Trophoblast cell (in vitro differentiated cells and primary cell): ENCODE measurements around the gene HDDC3.

ENCODE experiments used
- DNase-seq, 2 donors: peaks; one replicate each; pipeline ENCODE4 v3.0.0-alpha.2; 2016
- H2AFZ ChIP-seq: 2 replicates; pipeline ENCODE4 v1.6.1; 2013; ENCODE audit warnings: low read length, moderate library complexity, mild to moderate bottlenecking; ENCODE audit not compliant: insufficient read depth, poor library complexity
- H2AK5ac ChIP-seq: 2 replicates; pipeline ENCODE4 v1.6.1; 2013; ENCODE audit warnings: mild to moderate bottlenecking, low read length
- H2BK120ac ChIP-seq: 2 replicates; pipeline ENCODE4 v1.6.1; 2013; ENCODE audit warnings: low read length, mild to moderate bottlenecking, moderate library complexity; ENCODE audit not compliant: insufficient read depth, poor library complexity
- H2BK12ac ChIP-seq: 2 replicates; pipeline ENCODE4 v1.6.1; 2013; ENCODE audit warnings: mild to moderate bottlenecking, low read length, moderate library complexity
- H2BK5ac ChIP-seq: 2 replicates; pipeline ENCODE4 v1.6.1; 2013; ENCODE audit warnings: low read length, low read depth, moderate library complexity, mild to moderate bottlenecking; ENCODE audit not compliant: poor library complexity
- H3K14ac ChIP-seq: 2 replicates; pipeline ENCODE4 v1.6.1; 2013; ENCODE audit warnings: mild to moderate bottlenecking, low read length
- H3K18ac ChIP-seq: 2 replicates; pipeline ENCODE4 v1.6.1; 2013; ENCODE audit warnings: mild to moderate bottlenecking, low read length
- H3K23ac ChIP-seq: 2 replicates; pipeline ENCODE4 v1.6.1; 2013; ENCODE audit warnings: low read length
- H3K27ac ChIP-seq: 2 replicates; pipeline ENCODE4 v1.5.1; 2013; ENCODE audit warnings: low read depth, mild to moderate bottlenecking, inconsistent platforms, low read length, moderate library complexity
- H3K27me3 ChIP-seq: 2 replicates; pipeline ENCODE4 v1.6.1; 2013; ENCODE audit warnings: inconsistent platforms, mild to moderate bottlenecking, low read length, moderate library complexity; ENCODE audit not compliant: insufficient read depth
- H3K36me3 ChIP-seq, 2 experiments: 1 replicate in 1 of 2; 2 replicates in 1 of 2; pipeline ENCODE4 v1.6.1; 2013; ENCODE audit warnings: low read length in 2 of 2, mild to moderate bottlenecking in 2 of 2, moderate library complexity in 1 of 2; ENCODE audit not compliant: insufficient read depth in 2 of 2, control insufficient read depth in 1 of 2
- H3K4ac ChIP-seq: 2 replicates; pipeline ENCODE4 v1.6.1; 2013; ENCODE audit warnings: low read depth, mild to moderate bottlenecking, low read length, moderate library complexity
- H3K4me1 ChIP-seq, 2 experiments: 1 replicate in 1 of 2; 2 replicates in 1 of 2; pipeline ENCODE4 v1.6.1; 2013; ENCODE audit warnings: low read length in 2 of 2, mild to moderate bottlenecking in 2 of 2, moderate library complexity in 1 of 2; ENCODE audit not compliant: insufficient read depth in 2 of 2, control insufficient read depth in 1 of 2
- H3K4me2 ChIP-seq: 2 replicates; pipeline ENCODE4 v1.6.1; 2013; ENCODE audit warnings: inconsistent platforms, mild to moderate bottlenecking, low read length, moderate library complexity
- H3K4me3 ChIP-seq: 2 replicates; pipeline ENCODE4 v1.5.1; 2013; ENCODE audit warnings: mild to moderate bottlenecking, low read depth, low read length, inconsistent platforms
- H3K79me1 ChIP-seq: one replicate; pipeline ENCODE4 v1.6.1; 2013; ENCODE audit warnings: low read length
- H3K79me2 ChIP-seq: 2 replicates; pipeline ENCODE4 v1.6.1; 2013; ENCODE audit warnings: low read length, mild to moderate bottlenecking; ENCODE audit not compliant: control insufficient read depth, insufficient read depth, poor library complexity
- H3K9ac ChIP-seq: 2 replicates; pipeline ENCODE4 v1.6.1; 2013; ENCODE audit warnings: mild to moderate bottlenecking, low read length
- H3K9me3 ChIP-seq: 2 replicates; pipeline ENCODE4 v1.6.1; 2013; ENCODE audit warnings: low read depth, mild to moderate bottlenecking, control low read depth, inconsistent platforms, low read length; ENCODE audit not compliant: insufficient read depth
- H4K12ac ChIP-seq: 2 replicates; pipeline ENCODE4 v1.6.1; 2013; ENCODE audit warnings: low read depth, mild to moderate bottlenecking, low read length, moderate library complexity
- H4K8ac ChIP-seq: 2 replicates; pipeline ENCODE4 v1.6.1; 2013; ENCODE audit warnings: low read depth, mild to moderate bottlenecking, low read length, moderate library complexity
- H4K91ac ChIP-seq: one replicate; pipeline ENCODE4 v1.6.1; 2013; ENCODE audit warnings: low read depth, mild to moderate bottlenecking, low read length, moderate library complexity
- WGBS: extraction: QIAGEN DNeasy Blood & Tissue Kit; methylation state at CpG from one replicate; pipeline ENCODE4 v1.1.7; 2013; ENCODE audit warnings: missing lambda C conversion rate; ENCODE audit not compliant: insufficient read length, insufficient coverage; ENCODE audit errors: extremely low coverage; 5-methylcytosine and 5-hydroxymethylcytosine counted together

Gene HDDC3

DNA sequence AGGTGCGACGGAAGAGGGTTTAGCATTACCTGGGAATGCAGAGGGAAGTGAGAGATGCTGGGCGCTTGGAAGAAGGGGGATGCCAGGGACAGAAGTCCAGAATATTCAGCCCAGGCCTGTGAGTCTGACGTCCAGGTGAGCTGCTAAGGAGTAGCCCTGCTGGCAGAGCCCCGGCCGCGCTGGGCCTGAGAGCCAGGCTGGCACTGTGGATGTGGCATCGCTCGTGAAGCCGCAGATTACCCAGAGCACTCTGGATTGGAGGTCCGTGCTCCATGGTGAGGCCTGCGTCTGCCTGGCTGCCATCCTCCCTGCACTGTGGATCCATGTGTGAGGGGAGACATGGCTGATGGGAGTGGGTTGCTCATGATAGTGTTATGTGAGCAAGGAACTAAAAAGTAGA, 14.8 kb downstream of the HDDC3 start:
- Histone ChIP-seq H2AFZ (no peak overlapping the region), H3K9me3 (no peaks in the 10 kb centered on the region), H3K79me2 (no peaks in the 10 kb centered on the region), H3K4ac (no peak overlapping the region), H3K14ac (no peak overlapping the region), H3K27me3 (no peaks in the 10 kb centered on the region), H3K18ac (no peak overlapping the region), H4K91ac (no peak overlapping the region), H4K8ac (no peak overlapping the region), H3K9ac (no peak overlapping the region), H3K4me1 (no peaks in the 10 kb centered on the region), H3K79me1 (no peaks in the 10 kb centered on the region), H2BK5ac (no peak overlapping the region), H2AK5ac (no peak overlapping the region), H3K36me3 (peaks cover 50 to 57% of the 10 kb centered on the region in 2 experiments), H2BK12ac (no peak overlapping the region), H3K4me2 (no peak overlapping the region), H4K12ac (no peak overlapping the region), H3K23ac (no peak overlapping the region), H3K27ac (no peak overlapping the region), H3K4me3 (no peak overlapping the region), H2BK120ac (no peak overlapping the region)
- no peak for DNase-seq
- no CpG with 5 or more reads among the region's 12 CpGs for WGBS

GRCh38 chr15:90916461-90916860, 15.9 kb downstream of the HDDC3 start:
- H3K14ac ChIP-seq, result no peak overlapping the region
- no peak for DNase-seq
- no peak overlapping the region for H3K4me3 ChIP-seq
- no peak overlapping the region for H3K4me2 ChIP-seq
- no peaks in the 10 kb centered on the region for H3K79me1 ChIP-seq
- H3K36me3 ChIP-seq, result peaks cover 60 to 67% of the 10 kb centered on the region in 2 experiments
- no peak overlapping the region for H3K4ac ChIP-seq
- no peak overlapping the region for H2BK12ac ChIP-seq
- H2AK5ac ChIP-seq, result no peak overlapping the region
- H3K9me3 ChIP-seq, result no peaks in the 10 kb centered on the region
- H3K79me2 ChIP-seq, result no peaks in the 10 kb centered on the region
- no peak overlapping the region for H3K18ac ChIP-seq
- H4K12ac ChIP-seq, result no peak overlapping the region
- H3K27me3 ChIP-seq, result no peaks in the 10 kb centered on the region
- H2BK5ac ChIP-seq, result no peak overlapping the region
- no CpG with 5 or more reads among the region's 11 CpGs for WGBS
- H2AFZ ChIP-seq, result no peak overlapping the region
- H2BK120ac ChIP-seq, result no peak overlapping the region
- H3K9ac ChIP-seq, result no peak overlapping the region
- H4K8ac ChIP-seq, result no peak overlapping the region
- H3K27ac ChIP-seq, result no peak overlapping the region
- no peak overlapping the region for H3K23ac ChIP-seq
- H3K4me1 ChIP-seq, result no peaks in the 10 kb centered on the region
- no peak overlapping the region for H4K91ac ChIP-seq

- H3K4ac ChIP-seq, result no peak overlapping the region
Observed at GRCh38 chr15:90915808-90916440, 16.4 kb downstream of the HDDC3 start.

DNA sequence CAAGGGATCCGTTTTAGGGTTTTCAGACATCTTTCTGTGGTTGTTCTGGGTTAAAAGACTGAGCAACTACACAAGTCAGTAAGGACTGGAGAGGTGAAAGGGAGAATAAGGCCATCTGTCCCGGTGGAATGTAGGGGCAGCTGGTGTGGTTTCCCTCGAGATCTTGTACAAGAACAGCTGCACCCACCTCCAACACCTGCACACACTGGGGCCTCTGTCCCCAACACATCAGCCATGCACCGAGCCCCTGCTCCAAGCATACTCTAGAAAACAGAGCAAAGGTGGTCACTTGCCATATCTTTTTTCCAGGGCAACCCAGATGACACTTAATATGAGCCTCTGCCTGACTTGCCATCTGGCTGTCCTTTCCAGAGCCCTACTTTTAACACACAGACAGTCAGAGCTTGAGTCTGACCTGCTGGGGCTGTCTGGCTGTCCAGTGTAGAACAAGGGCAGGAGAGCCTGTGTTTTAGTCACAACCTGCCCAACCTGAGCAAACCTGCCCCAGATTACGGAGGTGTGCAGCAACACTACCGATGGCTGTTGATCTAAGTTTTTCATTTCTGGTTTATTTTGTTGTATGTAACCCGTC, 17.0 kb downstream of the HDDC3 start:
- H3K4me2 ChIP-seq, result no peak overlapping the region
- H4K12ac ChIP-seq, result no peak overlapping the region
- H3K18ac ChIP-seq, result no peak overlapping the region
- no peak overlapping the region for H4K91ac ChIP-seq
- no peak overlapping the region for H4K8ac ChIP-seq
- WGBS, result no CpG with 5 or more reads among the region's 7 CpGs
- no peaks in the 10 kb centered on the region for H3K79me1 ChIP-seq
- no peak overlapping the region for H2BK5ac ChIP-seq
- H3K79me2 ChIP-seq, result no peaks in the 10 kb centered on the region
- H3K4ac ChIP-seq, result no peak overlapping the region
- no peak overlapping the region for H3K27ac ChIP-seq
- no peaks in the 10 kb centered on the region for H3K27me3 ChIP-seq
- no peak overlapping the region for H3K14ac ChIP-seq
- no peak for DNase-seq
- no peak overlapping the region for H2BK120ac ChIP-seq
- no peak overlapping the region for H2BK12ac ChIP-seq
- H3K23ac ChIP-seq, result no peak overlapping the region
- H3K9me3 ChIP-seq, result no peaks in the 10 kb centered on the region
- no peak overlapping the region for H3K4me3 ChIP-seq
- no peak overlapping the region for H2AK5ac ChIP-seq
- no peak overlapping the region for H3K9ac ChIP-seq
- H3K4me1 ChIP-seq, result no peaks in the 10 kb centered on the region
- no peak overlapping the region for H2AFZ ChIP-seq
- H3K36me3 ChIP-seq, result peaks cover 67 to 75% of the 10 kb centered on the region in 2 experiments

More at GRCh38 chr15:90915808-90916440, 16.4 kb downstream of the HDDC3 start:
- Histone ChIP-seq H2BK12ac (no peak overlapping the region), H3K79me2 (no peaks in the 10 kb centered on the region), H3K27ac (no peak overlapping the region), H2BK5ac (no peak overlapping the region), H2AK5ac (no peak overlapping the region), H3K27me3 (no peaks in the 10 kb centered on the region), H2BK120ac (no peak overlapping the region), H3K18ac (no peak overlapping the region), H3K4me3 (no peak overlapping the region), H3K36me3 (peaks cover 65 to 72% of the 10 kb centered on the region in 2 experiments), H3K4me2 (no peak overlapping the region), H3K9me3 (no peaks in the 10 kb centered on the region), H3K79me1 (no peaks in the 10 kb centered on the region), H3K4me1 (no peaks in the 10 kb centered on the region), H3K9ac (no peak overlapping the region), H4K8ac (no peak overlapping the region), H4K12ac (no peak overlapping the region), H2AFZ (no peak overlapping the region), H3K14ac (no peak overlapping the region), H4K91ac (no peak overlapping the region), H3K23ac (no peak overlapping the region)
- WGBS, result no CpG with 5 or more reads among the region's 25 CpGs
- peak; percentile 44 to 46 for DNase-seq
